Spleen (tissue), 11 donors: ENCODE data around the gene CALB2. TPM values are rescaled to one million over a fixed set of nuclear protein-coding genes. Genes with fewer than 3 reads are reported as not detected.

ENCODE experiments used
- DNase-seq: peaks from one replicate; pipeline ENCODE4 v3.0.0-alpha.2; 2020
- H3K27ac ChIP-seq, 8 donors: fragments of 200-600 bp; sonication (generic) in 7 of 8; 1 replicate in 4 of 8; 2 replicates in 4 of 8; pipeline versions ENCODE4 v1.5.0 to v1.8.0; 2016 to 2021; ENCODE audit warnings: inconsistent platforms in 4 of 8, mild to moderate bottlenecking in 4 of 8, moderate library complexity in 1 of 8
- H3K27me3 ChIP-seq, 7 donors: fragments of 200-600 bp; sonication (generic) in 6 of 7; replicated peaks in 1 of 7; 1 replicate in 4 of 7; 2 replicates in 3 of 7; pipeline versions ENCODE4 v1.5.0 to v1.8.0; 2016 to 2021; ENCODE audit warnings: inconsistent platforms in 3 of 7, mild to moderate bottlenecking in 1 of 7
- H3K36me3 ChIP-seq, 6 donors: fragments of 200-600 bp; sonication (generic) in 5 of 6; 1 replicate in 4 of 6; 2 replicates in 2 of 6; pipeline versions ENCODE4 v1.5.0 to v1.8.0; 2016 to 2021; ENCODE audit warnings: inconsistent platforms in 2 of 6
- H3K4me1 ChIP-seq, 6 donors: fragments of 200-600 bp; sonication (generic) in 5 of 6; 1 replicate in 3 of 6; 2 replicates in 3 of 6; pipeline versions ENCODE4 v1.5.0 to v1.8.0; 2016 to 2021; ENCODE audit warnings: inconsistent platforms in 3 of 6
- H3K4me3 ChIP-seq, 8 donors: fragments of 200-600 bp; sonication (generic) in 7 of 8; 1 replicate in 4 of 8; 2 replicates in 4 of 8; pipeline versions ENCODE4 v1.5.0 to v1.8.0; 2016 to 2021; ENCODE audit warnings: inconsistent platforms in 4 of 8, mild to moderate bottlenecking in 4 of 8, moderate library complexity in 2 of 8
- H3K9me3 ChIP-seq, 8 donors: fragments of 200-600 bp; sonication (generic) in 7 of 8; 1 replicate in 4 of 8; 2 replicates in 4 of 8; pipeline versions ENCODE4 v1.5.0 to v1.8.0; 2016 to 2021; ENCODE audit warnings: inconsistent platforms in 4 of 8
- CTCF ChIP-seq, 11 experiments: fragments of 200-600 bp in 7 of 11; fragments of 450-650 bp in 4 of 11; sonication (generic) in 4 of 11; IDR thresholded peaks in 8 of 11; conservative IDR thresholded peaks in 3 of 11; 1 replicate in 7 of 11; 2 replicates in 4 of 11; pipeline versions ENCODE4 v1.4.0 to v1.8.0; 2016 to 2021; ENCODE audit warnings: antibody characterized with exemption in 11 of 11, inconsistent platforms in 4 of 11, mild to moderate bottlenecking in 1 of 11
- POLR2A ChIP-seq, 3 donors: fragments of 450-650 bp; IDR thresholded peaks; one replicate each; pipeline ENCODE4 v1.5.1; 2017; ENCODE audit warnings: antibody characterized with exemption in 3 of 3, mild to moderate bottlenecking in 1 of 3
- POLR2AphosphoS5 ChIP-seq, 3 donors: sonication (generic); formaldehyde crosslinking; IDR thresholded peaks; one replicate each; pipeline ENCODE4 v1.5.1; 2017; ENCODE audit warnings: antibody characterized with exemption in 3 of 3
- WGBS, 5 donors: extraction: QIAGEN DNeasy Blood & Tissue Kit in 3 of 5; methylation state at CpG; one replicate each; pipeline versions ENCODE4 v1.1.5 to v1.1.7; 2013 to 2018; 5-methylcytosine and 5-hydroxymethylcytosine counted together
- intact Hi-C: fragments of 100-400 bp; cut with DNase I; formaldehyde crosslinking; loops from one replicate; pipeline ENCODE4 v1.15.0; 2023; ENCODE audit warnings: low total_unique reads
- polyA plus RNA-seq, 3 donors: library from polyadenylated mRNA; stranded (reverse); fragments of 200-250 nt; gene quantifications; one replicate each; pipeline ENCODE4 v1.2.1, GENCODE V29; 2013
- total RNA-seq, 7 donors: library from RNA; depleted of rRNA in 3 of 7; stranded (reverse); fragments of >200 nt in 3 of 7; fragmentation: NEBNext Ultra II Directional in 4 of 7; extraction: Animal tissue kit (Norgen Biotek cat#: 25700) in 4 of 7; gene quantifications; one replicate each; pipeline versions ENCODE4 v1.1.0 to v1.2.1, GENCODE V29; 2016 to 2021
- donor health status: healthy with polysubstance abuse.
- donor health status: DM: no; HTN: no; CAD: no; lungs with moderate emphysema.
- donor health status: DM: no; HTN: no; CAD: no.
- donor health status: Bipolar disorder and iron deficiency.
- donor health status: healthy.
- donor health status: DM: no; HTN: no; CAD: no.
- donor health status: DM: yes; HTN: yes; CAD: no.

CALB2 gene
- total and polyA plus RNA-seq, 10 donors, result 0.04 to 0.12 (median 0.06) TPM; not detected in 7

DNA sequence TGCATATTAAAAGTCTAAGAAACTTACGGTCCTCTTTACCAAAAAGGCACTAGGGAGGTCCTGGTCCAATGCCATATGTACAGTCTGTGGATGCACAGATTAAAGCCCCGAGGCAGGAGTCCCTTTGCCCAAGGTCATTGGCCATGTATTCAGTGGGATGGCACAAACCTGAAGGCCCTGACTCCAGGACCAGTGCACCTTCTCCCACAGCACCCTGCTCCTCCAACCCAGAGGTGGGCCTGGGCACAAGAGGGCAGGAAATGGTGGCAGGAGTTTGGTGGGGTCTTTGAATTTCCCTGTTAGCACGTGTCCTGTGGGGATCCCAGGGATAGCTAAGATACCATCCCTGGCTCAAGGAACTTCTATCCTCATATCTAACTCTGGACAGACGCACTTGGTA, 54.8 kb downstream of the CALB2 start:
- H3K36me3 ChIP-seq, result no peaks in the 10 kb centered on the region
- WGBS, 5 donors, result 52 to 75% (median 68%) methylated on average over 4 of the region's 4 CpGs
- peaks cover 0 to 11% (median 8%) of the 10 kb centered on the region in 6 donors for H3K4me1 ChIP-seq
- no peak overlapping the region for H3K27ac ChIP-seq
- no peaks in the 10 kb centered on the region for H3K9me3 ChIP-seq
- no peak overlapping the region for H3K4me3 ChIP-seq
- intact Hi-C loops, result loop anchor here (2.0 to 5.0 kb wide), 2 partner anchors 87 to 199 kb away; no protein-coding TSS in a partner anchor
- H3K27me3 ChIP-seq, result peaks cover 0 to 62% (median 7%) of the 10 kb centered on the region in 7 donors
- no peak for TF ChIP-seq CTCF (IDR thresholded peaks at IDR 0.05 in 8 of 11, conservative IDR thresholded peaks at IDR 0.05 in 3 of 11)
- TF ChIP-seq POLR2AphosphoS5 (IDR thresholded peaks at IDR 0.05), result no peak
- TF ChIP-seq POLR2A (IDR thresholded peaks at IDR 0.05), result no peak
- peak; percentile 49 for DNase-seq

- peaks cover 0 to 11% (median 8%) of the 10 kb centered on the region in 6 donors for H3K4me1 ChIP-seq
- intact Hi-C loops, result loop anchor here (5.0 kb wide), 1 partner anchor 198 kb away; no protein-coding TSS in a partner anchor
- TF ChIP-seq POLR2AphosphoS5 (IDR thresholded peaks at IDR 0.05) (no peak), POLR2A (IDR thresholded peaks at IDR 0.05) (no peak), CTCF (IDR thresholded peaks at IDR 0.05 in 8 of 11, conservative IDR thresholded peaks at IDR 0.05 in 3 of 11) (no peak)
- H3K4me3 ChIP-seq, result no peak overlapping the region
- H3K36me3 ChIP-seq, result no peaks in the 10 kb centered on the region
- WGBS, 5 donors, result 86 to 92% (median 87%) methylated on average over 5 of the region's 5 CpGs
- H3K9me3 ChIP-seq, result no peaks in the 10 kb centered on the region
- DNase-seq, result no peak
- H3K27me3 ChIP-seq, result peaks cover 0 to 60% (median 7%) of the 10 kb centered on the region in 7 donors
- H3K27ac ChIP-seq, result no peak overlapping the region
Measured at GRCh38 chr16:71414038-71414437, 55.5 kb downstream of the CALB2 start.

DNA sequence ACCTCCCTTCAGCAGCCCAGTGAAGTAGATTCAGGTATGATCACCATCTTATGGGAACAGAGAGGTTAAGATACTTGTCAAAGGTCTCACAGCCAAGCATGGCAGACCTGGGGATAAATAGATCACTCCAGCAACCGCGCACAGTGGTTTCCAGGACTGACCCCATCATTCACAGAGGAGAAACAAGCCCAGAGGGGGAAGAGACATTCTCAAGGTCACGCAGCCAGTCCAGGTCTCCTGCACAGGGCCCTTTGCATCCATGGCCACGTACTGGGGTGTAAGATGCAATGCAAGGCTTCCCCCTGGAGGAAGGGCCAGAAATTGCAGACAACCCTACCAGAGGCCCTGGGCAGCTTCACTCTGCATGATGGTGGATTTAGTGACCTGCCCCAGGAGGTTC, 63.4 kb downstream of the CALB2 start:
- H3K27ac ChIP-seq, result no peak overlapping the region
- no peak overlapping the region for H3K4me3 ChIP-seq
- WGBS, 5 donors, result 58 to 64% (median 63%) methylated on average over 4 of the region's 4 CpGs
- H3K27me3 ChIP-seq, result peaks cover 3 to 48% (median 16%) of the 10 kb centered on the region in 7 donors
- H3K4me1 ChIP-seq, result peaks cover 0 to 15% (median 0%) of the 10 kb centered on the region in 6 donors
- H3K36me3 ChIP-seq, result no peaks in the 10 kb centered on the region
- intact Hi-C loops, result no loop called here
- no peaks in the 10 kb centered on the region for H3K9me3 ChIP-seq
- DNase-seq, result peak; percentile 32
- TF ChIP-seq CTCF (IDR thresholded peaks at IDR 0.05 in 8 of 11, conservative IDR thresholded peaks at IDR 0.05 in 3 of 11) (peak in 7 of 11 experiments; percentile 5 to 55 (median 40)), POLR2A (IDR thresholded peaks at IDR 0.05) (no peak)

- TF ChIP-seq POLR2AphosphoS5 (IDR thresholded peaks at IDR 0.05) (no peak), CTCF (IDR thresholded peaks at IDR 0.05 in 8 of 11, conservative IDR thresholded peaks at IDR 0.05 in 3 of 11) (no peak), POLR2A (IDR thresholded peaks at IDR 0.05) (no peak)
- Histone ChIP-seq H3K36me3 (no peaks in the 10 kb centered on the region), H3K27me3 (peaks cover 3 to 45% (median 16%) of the 10 kb centered on the region in 7 donors), H3K4me1 (peaks cover 0 to 15% (median 0%) of the 10 kb centered on the region in 6 donors), H3K27ac (no peak overlapping the region), H3K9me3 (no peaks in the 10 kb centered on the region), H3K4me3 (no peak overlapping the region)
- 68 to 100% (median 83%) methylated on average over 1 to 2 of the region's 2 CpGs for WGBS, 5 donors
- intact Hi-C loops, result no loop called here
- DNase-seq, result no peak
Measured at GRCh38 chr16:71423016-71423415, 64.5 kb downstream of the CALB2 start.
